NT2/D1 (cell line): ENCODE results near the gene SASS6.

Source experiments
- DNase-seq: peaks from one replicate; pipeline ENCODE4 v3.0.0-alpha.2; 2011; ENCODE audit warnings: low read depth, low spot score
- H3K27me3 ChIP-seq: 2 replicates; pipeline ENCODE4 v1.6.0; 2011; ENCODE audit warnings: mild to moderate bottlenecking; ENCODE audit not compliant: insufficient read length, insufficient read depth
- H3K36me3 ChIP-seq: 2 replicates; pipeline ENCODE4 v1.6.1; 2011; ENCODE audit warnings: mild to moderate bottlenecking, low read length, mixed read lengths; ENCODE audit not compliant: insufficient read depth, insufficient read length
- H3K4me1 ChIP-seq: 2 replicates; pipeline ENCODE4 v1.5.1; 2011; ENCODE audit not compliant: insufficient read depth, insufficient read length
- H3K4me3 ChIP-seq: 2 replicates; pipeline ENCODE4 v1.5.1; 2011; ENCODE audit warnings: low read depth; ENCODE audit not compliant: insufficient read length
- H3K9ac ChIP-seq: 2 replicates; pipeline ENCODE4 v1.6.0; 2011; ENCODE audit warnings: low read depth; ENCODE audit not compliant: insufficient read length
- H3K9me3 ChIP-seq: 2 replicates; pipeline ENCODE4 v1.5.1; 2011; ENCODE audit warnings: mild to moderate bottlenecking, low read length; ENCODE audit not compliant: insufficient read depth
- SUZ12 ChIP-seq: IDR thresholded peaks from 2 replicates; pipeline ENCODE4 v1.6.1; 2011; ENCODE audit not compliant: insufficient read length, insufficient read depth; ENCODE audit errors: extremely low read depth
- YY1 ChIP-seq: IDR thresholded peaks from 2 replicates; pipeline ENCODE4 v1.6.1; 2011; ENCODE audit not compliant: insufficient read length, insufficient read depth
- ZNF274 ChIP-seq: IDR thresholded peaks from 2 replicates; pipeline ENCODE4 v1.6.1; 2011; ENCODE audit warnings: mild to moderate bottlenecking, low read depth, low read length

SASS6 gene

DNA sequence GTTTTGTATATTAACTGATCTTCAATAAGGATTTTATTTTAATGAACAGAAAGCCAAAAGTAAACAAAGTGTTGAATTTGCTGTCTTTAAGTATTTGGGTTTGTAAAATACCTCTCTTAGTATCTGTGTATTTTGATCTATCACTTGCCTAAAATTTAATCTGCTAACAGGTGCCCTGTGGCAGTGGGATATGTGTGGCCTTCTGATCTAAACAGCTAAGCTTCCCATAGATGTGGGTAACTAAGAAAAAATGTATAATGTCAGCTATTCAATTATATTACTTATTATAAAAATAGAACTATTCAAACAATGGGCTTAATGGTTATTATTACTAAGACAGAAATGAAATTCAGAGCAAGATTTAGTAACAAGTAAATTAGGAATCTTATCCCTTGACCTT is 30.2 kb upstream of the SASS6 start:
- TF ChIP-seq YY1 (no peak), SUZ12 (no peak), ZNF274 (no peak)
- H3K36me3 ChIP-seq: no peaks in the 10 kb centered on the region
- no peaks in the 10 kb centered on the region for H3K9me3 ChIP-seq
- H3K9ac ChIP-seq: no peak overlapping the region
- H3K4me1 ChIP-seq: no peaks in the 10 kb centered on the region
- no peaks in the 10 kb centered on the region for H3K27me3 ChIP-seq
- no peak for DNase-seq
- no peak overlapping the region for H3K4me3 ChIP-seq

DNA sequence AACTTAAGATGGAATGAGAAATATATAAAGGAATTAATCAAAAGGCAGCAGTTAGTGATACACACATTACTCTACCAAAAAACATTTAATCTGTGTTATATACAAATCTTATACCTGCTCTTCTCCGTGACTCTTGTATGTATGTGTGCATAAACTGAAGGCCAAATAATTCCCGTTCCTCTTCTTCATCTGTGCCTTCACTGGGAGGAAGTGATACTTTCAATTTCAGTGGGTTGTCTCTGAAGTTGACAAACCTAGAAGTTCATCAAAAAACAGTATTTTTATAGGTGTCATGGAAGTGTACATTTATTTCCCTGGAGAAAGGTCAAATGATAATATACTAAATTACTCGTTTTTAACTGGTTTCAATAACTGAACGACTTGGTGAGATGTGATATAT is 19.5 kb upstream of the SASS6 start:
- no peak overlapping the region for H3K9ac ChIP-seq
- H3K9me3 ChIP-seq: no peaks in the 10 kb centered on the region
- TF ChIP-seq SUZ12 (no peak), YY1 (no peak), ZNF274 (no peak)
- peaks cover 21% of the 10 kb centered on the region for H3K36me3 ChIP-seq
- no peaks in the 10 kb centered on the region for H3K4me1 ChIP-seq
- no peak for DNase-seq
- no peak overlapping the region for H3K4me3 ChIP-seq
- no peaks in the 10 kb centered on the region for H3K27me3 ChIP-seq

DNA sequence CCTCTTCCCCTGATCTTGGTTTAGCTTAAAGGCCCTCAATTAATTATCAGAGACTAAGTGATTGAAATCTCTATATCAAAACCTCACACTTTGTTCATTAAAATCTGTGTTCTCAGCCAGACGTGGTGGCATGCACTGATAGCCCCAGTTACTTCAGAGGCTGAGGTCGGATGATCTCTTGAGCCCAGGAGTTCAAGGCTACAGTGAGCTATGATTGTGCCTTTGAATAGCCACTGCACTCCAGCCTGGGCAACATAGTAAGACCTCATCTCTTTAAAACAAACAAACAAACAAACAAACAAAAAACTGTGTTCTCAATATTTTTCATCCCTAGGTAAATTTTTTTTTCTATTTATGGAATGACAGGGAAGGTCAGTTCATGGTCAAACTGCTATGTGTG is 18.9 kb upstream of the SASS6 start:
- TF ChIP-seq SUZ12 (no peak), ZNF274 (no peak), YY1 (no peak)
- no peak overlapping the region for H3K4me3 ChIP-seq
- H3K4me1 ChIP-seq: no peaks in the 10 kb centered on the region
- DNase-seq: no peak
- H3K27me3 ChIP-seq: no peaks in the 10 kb centered on the region
- H3K9me3 ChIP-seq: no peaks in the 10 kb centered on the region
- H3K9ac ChIP-seq: no peak overlapping the region
- H3K36me3 ChIP-seq: peaks cover 23% of the 10 kb centered on the region

DNA sequence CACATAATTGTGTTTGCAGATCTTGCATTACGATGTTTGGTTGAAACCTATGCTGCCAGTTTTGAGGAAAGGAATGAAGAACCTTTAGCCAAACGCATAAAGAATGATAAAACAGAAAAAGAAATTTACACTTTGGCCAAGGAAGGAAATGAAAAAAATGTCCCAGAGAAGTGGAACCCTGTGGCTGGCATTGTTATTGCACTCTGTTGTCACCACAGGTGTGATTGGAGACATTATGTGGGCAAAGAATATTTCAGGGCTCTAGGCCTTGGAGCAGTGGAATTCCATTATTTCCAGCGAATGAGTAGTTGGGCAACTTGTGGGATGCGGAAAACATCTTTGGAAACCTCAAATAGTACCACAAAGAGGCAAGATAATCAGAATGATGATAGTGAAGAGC is 15.1 kb upstream of the SASS6 start:
- Histone ChIP-seq H3K36me3 (peaks cover 55% of the 10 kb centered on the region), H3K9ac (no peak overlapping the region), H3K4me3 (no peak overlapping the region), H3K27me3 (no peaks in the 10 kb centered on the region), H3K9me3 (no peaks in the 10 kb centered on the region), H3K4me1 (no peaks in the 10 kb centered on the region)
- no peak for DNase-seq
- TF ChIP-seq ZNF274 (no peak), SUZ12 (no peak), YY1 (no peak)

DNA sequence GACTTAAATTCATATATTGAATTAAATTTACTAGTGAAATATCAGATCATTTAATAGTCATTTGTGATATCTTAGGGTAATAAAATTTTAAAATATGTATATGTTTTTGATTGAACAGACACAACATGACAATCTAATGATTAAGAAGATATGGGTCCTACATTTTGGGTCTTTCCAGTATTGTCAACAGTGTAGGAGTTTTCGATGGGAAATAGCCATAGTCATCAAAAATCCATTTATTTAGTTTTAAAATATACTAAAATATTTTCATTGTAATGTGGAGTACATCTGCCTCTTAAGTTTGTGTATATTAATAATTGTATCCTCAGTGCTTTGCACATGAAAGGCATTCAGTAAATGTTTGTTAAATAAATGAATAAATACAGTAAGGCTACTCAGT is 14.2 kb upstream of the SASS6 start:
- H3K4me3 ChIP-seq: no peak overlapping the region
- DNase-seq: no peak
- H3K4me1 ChIP-seq: no peaks in the 10 kb centered on the region
- H3K36me3 ChIP-seq: peaks cover 63% of the 10 kb centered on the region
- H3K27me3 ChIP-seq: no peaks in the 10 kb centered on the region
- H3K9me3 ChIP-seq: no peaks in the 10 kb centered on the region
- no peak overlapping the region for H3K9ac ChIP-seq
- TF ChIP-seq YY1 (no peak), ZNF274 (no peak), SUZ12 (no peak)

DNA sequence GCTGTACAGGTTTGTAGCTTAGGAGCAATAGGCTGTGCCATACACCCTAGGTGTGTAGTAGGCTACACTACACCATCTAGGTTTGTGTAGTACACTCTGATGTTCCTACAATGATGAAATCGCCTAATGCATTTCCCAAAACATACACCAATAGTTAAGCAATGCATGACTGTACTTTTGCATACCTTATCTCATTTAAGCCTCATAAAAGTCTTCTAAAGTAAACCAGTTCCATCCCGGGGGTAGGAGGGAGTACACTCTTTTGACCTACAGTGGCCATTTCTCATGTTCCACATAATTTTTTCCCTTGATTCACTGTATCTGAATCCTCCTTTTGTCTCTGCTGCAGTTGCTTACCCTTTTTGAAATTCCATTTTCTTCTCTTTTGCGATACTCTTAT is 12.4 kb upstream of the SASS6 start:
- peaks cover 82% of the 10 kb centered on the region for H3K36me3 ChIP-seq
- no peak for TF ChIP-seq SUZ12
- TF ChIP-seq YY1: no peak
- H3K4me3 ChIP-seq: no peak overlapping the region
- no peaks in the 10 kb centered on the region for H3K4me1 ChIP-seq
- H3K27me3 ChIP-seq: no peaks in the 10 kb centered on the region
- no peak overlapping the region for H3K9ac ChIP-seq
- DNase-seq: no peak
- no peaks in the 10 kb centered on the region for H3K9me3 ChIP-seq

DNA sequence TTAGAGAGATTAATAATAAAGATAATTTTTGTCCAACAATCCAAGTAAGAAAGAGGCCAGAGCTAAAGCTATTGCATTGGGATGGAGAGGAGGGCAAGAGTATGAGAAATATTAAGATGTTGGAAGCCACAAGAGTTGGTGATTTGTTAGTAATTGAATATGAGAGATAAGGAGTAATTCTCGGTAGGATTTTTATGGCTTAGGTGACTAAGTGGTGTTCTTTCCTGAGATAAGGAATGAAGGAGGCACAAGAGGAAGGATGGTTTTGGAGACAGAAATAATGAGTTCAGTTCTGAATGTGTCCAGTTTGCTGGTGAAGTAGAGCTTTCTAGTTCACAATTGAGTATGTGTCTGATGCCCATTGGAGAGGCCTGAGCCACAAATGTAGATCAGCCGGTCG is 9.6 kb upstream of the SASS6 start:
- H3K9ac ChIP-seq: no peak overlapping the region
- TF ChIP-seq ZNF274 (no peak), YY1 (no peak), SUZ12 (no peak)
- no peak overlapping the region for H3K4me3 ChIP-seq
- H3K4me1 ChIP-seq: no peaks in the 10 kb centered on the region
- H3K27me3 ChIP-seq: no peaks in the 10 kb centered on the region
- no peaks in the 10 kb centered on the region for H3K9me3 ChIP-seq
- H3K36me3 ChIP-seq: peaks cover 89% of the 10 kb centered on the region
- DNase-seq: no peak

DNA sequence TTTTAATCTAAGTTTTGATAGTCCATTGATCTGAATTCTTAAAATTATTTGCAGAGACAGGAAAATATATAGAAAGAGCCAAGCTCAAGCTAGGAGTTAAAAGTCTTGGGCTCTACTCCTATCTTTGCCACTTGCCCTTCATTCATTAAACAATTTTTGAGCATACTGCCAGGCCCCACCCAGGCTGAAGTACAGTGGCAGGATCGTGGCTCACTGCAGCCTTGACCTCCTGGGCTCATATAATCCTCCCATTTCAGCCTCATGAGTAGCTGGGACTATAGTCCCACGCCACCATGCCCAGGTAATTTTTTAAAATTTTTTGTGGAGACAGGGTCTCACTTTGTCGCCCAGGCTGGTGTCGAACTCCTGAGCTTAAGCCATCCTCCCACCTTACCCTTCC is 8.5 kb upstream of the SASS6 start:
- Histone ChIP-seq H3K4me1 (no peaks in the 10 kb centered on the region), H3K9me3 (no peaks in the 10 kb centered on the region), H3K36me3 (peaks cover 94% of the 10 kb centered on the region), H3K9ac (no peak overlapping the region), H3K27me3 (no peaks in the 10 kb centered on the region), H3K4me3 (no peak overlapping the region)
- TF ChIP-seq SUZ12: no peak
- no peak for TF ChIP-seq ZNF274
- TF ChIP-seq YY1: no peak
- no peak for DNase-seq
